ENCODE results near the gene TAF5L.
A peak's percentile ranks its signal among the peaks of the same experiment; 100 is the strongest.

The TAF5L gene

GRCh38 chr1:229625915-229626831 is at the start of gene TAF5L, which contains the start of gene URB2:
TAF5L (minus strand) TSS chr1:229626122; CDS start chr1:229614482, 11,640 bp downstream.
URB2 (plus strand) TSS chr1:229626247; CDS start chr1:229627634, 1,387 bp downstream.
- peak; percentile 94 for DNase-seq

- no peak for DNase-seq
These were observed 49.5 kb upstream of the TAF5L start for GRCh38 chr1:229675396-229675795.

- DNase-seq: no peak
These were observed 48.1 kb upstream of the TAF5L start for GRCh38 chr1:229674042-229674441.

- DNase-seq: no peak
These were observed 46.3 kb upstream of the TAF5L start for GRCh38 chr1:229672246-229672645.

GRCh38 chr1:229671310-229671709 is 45.4 kb upstream of the TAF5L start:
- DNase-seq: no peak

- no peak for DNase-seq
These were observed 43.4 kb upstream of the TAF5L start for GRCh38 chr1:229669333-229669732.

GRCh38 chr1:229666585-229666984 is 40.7 kb upstream of the TAF5L start:
- DNase-seq: no peak

- no peak for DNase-seq
These were observed 40.1 kb upstream of the TAF5L start for GRCh38 chr1:229665912-229666558.

GRCh38 chr1:229664133-229664689 is 38.3 kb upstream of the TAF5L start:
- peak; percentile 89 for DNase-seq

GRCh38 chr1:229661897-229662296 is 36.0 kb upstream of the TAF5L start:
- no peak for DNase-seq

- DNase-seq: peak; percentile 69
These were observed 35.3 kb upstream of the TAF5L start for GRCh38 chr1:229661022-229661877.

GRCh38 chr1:229657993-229658755 is 32.3 kb upstream of the TAF5L start:
- peak; percentile 10 for DNase-seq

- DNase-seq: no peak
These were observed 29.9 kb upstream of the TAF5L start for GRCh38 chr1:229655781-229656180.

GRCh38 chr1:229653420-229653819 is 27.5 kb upstream of the TAF5L start:
- DNase-seq: no peak

GRCh38 chr1:229651546-229651945 is 25.6 kb upstream of the TAF5L start:
- no peak for DNase-seq

GRCh38 chr1:229650045-229650444 is 24.1 kb upstream of the TAF5L start:
- DNase-seq: no peak

GRCh38 chr1:229648406-229648805 is 22.5 kb upstream of the TAF5L start:
- DNase-seq: no peak

- no peak for DNase-seq
These were observed 19.5 kb upstream of the TAF5L start for GRCh38 chr1:229645324-229645993.

GRCh38 chr1:229643996-229644745 is 18.2 kb upstream of the TAF5L start:
- DNase-seq: no peak

GRCh38 chr1:229642970-229643369 is 17.0 kb upstream of the TAF5L start:
- no peak for DNase-seq

- no peak for DNase-seq
These were observed 16.5 kb upstream of the TAF5L start for GRCh38 chr1:229642376-229642775.

Data from activated CD4-positive, alpha-beta T cell treated with anti-CD3 and anti-CD28 coated beads, Interleukin-10, Interleukin-2, amounts not matched to agents 100 ng/mL and 50 ng/mL, durations not matched to agents 16 hours and 8 hours (primary cell).